ENCODE results near the gene TM7SF2. TPM values are rescaled to one million over a fixed set of nuclear protein-coding genes. Genes with fewer than 3 reads are reported as not detected.
A peak's percentile ranks its signal among the peaks of the same experiment; 100 is the strongest.

The TM7SF2 gene
- total and polyA plus RNA-seq, 2 experiments from 2014 or later = 0.65 to 2.5 TPM

DNA sequence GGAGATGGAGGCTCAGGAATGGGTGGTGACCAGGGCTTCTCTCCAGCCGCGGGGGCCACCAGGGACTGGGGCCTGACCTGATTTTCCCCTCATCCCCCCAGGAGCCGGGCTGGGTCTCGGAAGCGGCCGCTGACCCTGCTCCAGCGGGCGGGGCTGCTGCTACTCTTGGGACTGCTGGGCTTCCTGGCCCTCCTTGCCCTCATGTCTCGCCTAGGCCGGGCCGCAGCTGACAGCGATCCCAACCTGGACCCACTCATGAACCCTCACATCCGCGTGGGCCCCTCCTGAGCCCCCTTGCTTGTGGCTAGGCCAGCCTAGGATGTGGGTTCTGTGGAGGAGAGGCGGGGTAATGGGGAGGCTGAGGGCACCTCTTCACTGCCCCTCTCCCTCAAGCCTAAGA is 23.8 kb upstream of the TM7SF2 start:
- no peak overlapping the region for H3K4me3 ChIP-seq
- H2AFZ ChIP-seq = no peak overlapping the region
- no peak overlapping the region for H3K9ac ChIP-seq
- no peaks in the 10 kb centered on the region for H4K20me1 ChIP-seq (ENCODE audit: insufficient read depth)
- no peak for DNase-seq
- H3K9me2 ChIP-seq (ENCODE audit: insufficient read depth) = no peaks in the 10 kb centered on the region
- H3K27me3 ChIP-seq (replicated peaks; ENCODE audit: insufficient read depth) = no peaks in the 10 kb centered on the region
- no peaks in the 10 kb centered on the region for H3K9me3 ChIP-seq (ENCODE audit: low read depth)
- no peak overlapping the region for H3K4me2 ChIP-seq (ENCODE audit: unreplicated experiment)
- no peaks in the 10 kb centered on the region for H3F3A ChIP-seq (ENCODE audit: insufficient read depth)
- H3K36me3 ChIP-seq (ENCODE audit: low read depth) = peaks cover 9% of the 10 kb centered on the region; the same call in 1 of the 2 replicates
- H3K27ac ChIP-seq = no peak overlapping the region
- H3K4me1 ChIP-seq (ENCODE audit: insufficient read depth) = 0 out of 2 replicates have a peak, but pooled peaks cover 5% of the 10 kb centered on the region
- in situ Hi-C loops (cut with MboI) = no loop called here
- WGBS, 2 experiments (ENCODE audit: low coverage in 1 of 2, low lambda C conversion rate in 2 of 2, missing lambda C conversion rate in 2 of 2) = 83 to 86% methylated on average over 15 of the region's 15 CpGs
- TF ChIP-seq EZH2 (IDR thresholded peaks at IDR 0.05; ENCODE audit: insufficient read depth, poor library complexity, severe bottlenecking) = no peak
- no peak for TF ChIP-seq EZH2phosphoT487 (IDR thresholded peaks at IDR 0.05; ENCODE audit: insufficient read depth, low read depth)
- H3K79me2 ChIP-seq (ENCODE audit: insufficient read depth) = peaks cover 27% of the 10 kb centered on the region

- in situ Hi-C loops (cut with MboI) = no loop called here
- Histone ChIP-seq H4K20me1 (ENCODE audit: insufficient read depth) (no peaks in the 10 kb centered on the region), H3K4me3 (no peak overlapping the region), H3K36me3 (ENCODE audit: low read depth) (peaks cover 9% of the 10 kb centered on the region; the same call in 1 of the 2 replicates), H3K9ac (no peak overlapping the region), H3K79me2 (ENCODE audit: insufficient read depth) (peaks cover 14% of the 10 kb centered on the region), H3K4me1 (ENCODE audit: insufficient read depth) (0 out of 2 replicates have a peak, but pooled peaks cover 5% of the 10 kb centered on the region), H3K27me3 (replicated peaks; ENCODE audit: insufficient read depth) (no peaks in the 10 kb centered on the region), H3K27ac (no peak overlapping the region), H3K4me2 (ENCODE audit: unreplicated experiment) (no peak overlapping the region), H3F3A (ENCODE audit: insufficient read depth) (peaks cover 5% of the 10 kb centered on the region; the same call in 1 of the 2 replicates), H3K9me2 (ENCODE audit: insufficient read depth) (no peaks in the 10 kb centered on the region), H2AFZ (no peak overlapping the region), H3K9me3 (ENCODE audit: low read depth) (no peaks in the 10 kb centered on the region)
- DNase-seq = no peak
- TF ChIP-seq EZH2phosphoT487 (IDR thresholded peaks at IDR 0.05; ENCODE audit: insufficient read depth, low read depth) = no peak
- no peak for TF ChIP-seq EZH2 (IDR thresholded peaks at IDR 0.05; ENCODE audit: insufficient read depth, poor library complexity, severe bottlenecking)
- 96 to 98% methylated on average over 4 of the region's 4 CpGs for WGBS, 2 experiments (ENCODE audit: low coverage in 1 of 2, low lambda C conversion rate in 2 of 2, missing lambda C conversion rate in 2 of 2)
Observed at GRCh38 chr11:65089621-65090020, 22.1 kb upstream of the TM7SF2 start.

DNA sequence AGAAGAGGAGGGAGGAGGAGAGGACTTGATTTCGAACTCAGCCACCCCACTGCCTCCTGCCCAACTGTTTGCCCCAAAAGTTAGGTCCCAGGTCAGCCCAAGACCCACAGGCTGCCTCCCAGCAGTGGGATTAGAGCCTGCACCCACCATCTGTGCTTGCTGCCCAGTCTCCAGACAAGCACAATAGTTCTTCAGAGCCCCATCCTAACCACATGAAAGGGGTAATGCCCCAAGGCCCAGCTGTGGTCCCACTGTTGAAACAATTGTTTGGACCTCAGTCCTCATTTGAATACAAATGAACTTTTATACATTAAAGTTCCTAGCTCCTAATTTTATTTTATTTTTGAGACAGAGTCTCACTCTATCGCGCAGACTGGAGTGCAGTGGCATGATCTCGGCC is 21.0 kb upstream of the TM7SF2 start:
- Histone ChIP-seq H3K79me2 (ENCODE audit: insufficient read depth) (peaks cover 3% of the 10 kb centered on the region), H3F3A (ENCODE audit: insufficient read depth) (peaks cover 11% of the 10 kb centered on the region; the same call in 1 of the 2 replicates), H4K20me1 (ENCODE audit: insufficient read depth) (no peaks in the 10 kb centered on the region), H2AFZ (no peak overlapping the region), H3K36me3 (ENCODE audit: low read depth) (peaks cover 8% of the 10 kb centered on the region; the same call in 1 of the 2 replicates), H3K4me1 (ENCODE audit: insufficient read depth) (no peaks in the 10 kb centered on the region), H3K9me3 (ENCODE audit: low read depth) (no peaks in the 10 kb centered on the region), H3K4me3 (no peak overlapping the region), H3K9me2 (ENCODE audit: insufficient read depth) (no peaks in the 10 kb centered on the region), H3K9ac (no peak overlapping the region), H3K27ac (no peak overlapping the region), H3K4me2 (ENCODE audit: unreplicated experiment) (no peak overlapping the region), H3K27me3 (replicated peaks; ENCODE audit: insufficient read depth) (no peaks in the 10 kb centered on the region)
- TF ChIP-seq EZH2phosphoT487 (IDR thresholded peaks at IDR 0.05; ENCODE audit: insufficient read depth, low read depth) (no peak), EZH2 (IDR thresholded peaks at IDR 0.05; ENCODE audit: insufficient read depth, poor library complexity, severe bottlenecking) (no peak)
- no peak for DNase-seq
- in situ Hi-C loops (cut with MboI) = no loop called here
- 95 to 96% methylated on average over 4 of the region's 4 CpGs for WGBS, 2 experiments (ENCODE audit: low coverage in 1 of 2, low lambda C conversion rate in 2 of 2, missing lambda C conversion rate in 2 of 2)

GRCh38 chr11:65095427-65095826 is 16.2 kb upstream of the TM7SF2 start:
- H3K27ac ChIP-seq = no peak overlapping the region

More at GRCh38 chr11:65095427-65095826, 16.2 kb upstream of the TM7SF2 start:
- Histone ChIP-seq H3K36me3 (ENCODE audit: low read depth) (0 out of 2 replicates have a peak, but pooled peaks cover 4% of the 10 kb centered on the region), H3K27me3 (replicated peaks; ENCODE audit: insufficient read depth) (no peaks in the 10 kb centered on the region), H2AFZ (peak overlapping the region; percentile 98), H4K20me1 (ENCODE audit: insufficient read depth) (no peaks in the 10 kb centered on the region), H3F3A (ENCODE audit: insufficient read depth) (peaks cover 11% of the 10 kb centered on the region; the same call in 1 of the 2 replicates), H3K4me1 (ENCODE audit: insufficient read depth) (peaks cover 7% of the 10 kb centered on the region; the same call in 1 of the 2 replicates), H3K9me3 (ENCODE audit: low read depth) (no peaks in the 10 kb centered on the region), H3K4me3 (peak overlapping the region; percentile 93), H3K9ac (peak overlapping the region; percentile 97), H3K4me2 (ENCODE audit: unreplicated experiment) (peak overlapping the region; percentile 75), H3K9me2 (ENCODE audit: insufficient read depth) (no peaks in the 10 kb centered on the region), H3K79me2 (ENCODE audit: insufficient read depth) (peaks cover 40% of the 10 kb centered on the region)
- WGBS, 2 experiments (ENCODE audit: low coverage in 1 of 2, low lambda C conversion rate in 2 of 2, missing lambda C conversion rate in 2 of 2) = 81 to 83% methylated on average over 14 to 22 of the region's 22 CpGs
- in situ Hi-C loops (cut with MboI) = no loop called here
- DNase-seq = no peak
- TF ChIP-seq EZH2phosphoT487 (IDR thresholded peaks at IDR 0.05; ENCODE audit: insufficient read depth, low read depth) = no peak
- TF ChIP-seq EZH2 (IDR thresholded peaks at IDR 0.05; ENCODE audit: insufficient read depth, poor library complexity, severe bottlenecking) = no peak
